Activated CD8-positive, alpha-beta memory T cell treated with anti-CD3 and anti-CD28 coated beads, Interleukin-2, amount 50 U/mL, for 4 hours (primary cell): ENCODE measurements around the gene DOCK4.
A peak's percentile ranks its signal among the peaks of the same experiment; 100 is the strongest.

ENCODE experiments used
- DNase-seq: peaks from one replicate; pipeline ENCODE4 v3.0.0-alpha.2; 2020

The DOCK4 gene

GRCh38 chr7:111743244-111743847, 462.9 kb downstream of the DOCK4 start:
- DNase-seq: no peak

- peak; percentile 29 for DNase-seq
Measured at GRCh38 chr7:111741811-111742240, 464.4 kb downstream of the DOCK4 start.

GRCh38 chr7:111740942-111741341, 465.3 kb downstream of the DOCK4 start:
- no peak for DNase-seq

- no peak for DNase-seq
Measured at GRCh38 chr7:111736552-111736874, 469.7 kb downstream of the DOCK4 start.

GRCh38 chr7:111735661-111736551, 470.3 kb downstream of the DOCK4 start:
- DNase-seq: peak; percentile 46

GRCh38 chr7:111734954-111735660, 471.1 kb downstream of the DOCK4 start:
- DNase-seq: no peak

GRCh38 chr7:111732923-111733322, 473.3 kb downstream of the DOCK4 start:
- DNase-seq: no peak

- DNase-seq: no peak
Measured at GRCh38 chr7:111730476-111731300, 475.5 kb downstream of the DOCK4 start.

- no peak for DNase-seq
Measured at GRCh38 chr7:111730057-111730456, 476.1 kb downstream of the DOCK4 start.

GRCh38 chr7:111729483-111729882, 476.7 kb downstream of the DOCK4 start:
- DNase-seq: no peak

GRCh38 chr7:111728635-111728995, 477.6 kb downstream of the DOCK4 start:
- no peak for DNase-seq

- no peak for DNase-seq
Measured at GRCh38 chr7:111727905-111728634, 478.1 kb downstream of the DOCK4 start.

GRCh38 chr7:111718886-111719285, 487.3 kb downstream of the DOCK4 start:
- no peak for DNase-seq

GRCh38 chr7:111711426-111712065, 494.7 kb downstream of the DOCK4 start:
- no peak for DNase-seq

GRCh38 chr7:111710839-111711380, 495.3 kb downstream of the DOCK4 start:
- no peak for DNase-seq

GRCh38 chr7:111708072-111708471, 498.1 kb downstream of the DOCK4 start:
- DNase-seq: no peak

GRCh38 chr7:111705807-111706206, 500.4 kb downstream of the DOCK4 start:
- DNase-seq: no peak

GRCh38 chr7:111697771-111698170, 508.4 kb downstream of the DOCK4 start:
- DNase-seq: no peak

- no peak for DNase-seq
Measured at GRCh38 chr7:111694376-111694775, 511.8 kb downstream of the DOCK4 start.

- no peak for DNase-seq
Measured at GRCh38 chr7:111690364-111691111, 515.7 kb downstream of the DOCK4 start.

- no peak for DNase-seq
Measured at GRCh38 chr7:111685349-111685748, 520.9 kb downstream of the DOCK4 start.
